GM20000 (cell line): ENCODE data around the gene COL26A1.
A peak's percentile ranks its signal among the peaks of the same experiment; 100 is the strongest.
"Not testable (repeated sequence)": the region's sequence is repeated elsewhere in the genome, so short reads cannot be mapped to it uniquely, and the experiment has no call there.

Experiments used
- DNase-seq: peaks from one replicate; pipeline ENCODE4 v3.0.0; 2012; ENCODE audit warnings: low spot score
- TF ChIP-seq, protein P1 (sequence below): IDR thresholded peaks from 2 replicates; pipeline ENCODE4 v1.5.1; 2012; ENCODE audit warnings: mild to moderate bottlenecking, control low read depth; ENCODE audit errors: extremely low read depth, missing control alignments

The COL26A1 gene

GRCh38 chr7:101333912-101334311 lies 28.8 kb upstream of the COL26A1 start:
- DNase-seq, result no peak
- TF ChIP-seq, protein P1, sequence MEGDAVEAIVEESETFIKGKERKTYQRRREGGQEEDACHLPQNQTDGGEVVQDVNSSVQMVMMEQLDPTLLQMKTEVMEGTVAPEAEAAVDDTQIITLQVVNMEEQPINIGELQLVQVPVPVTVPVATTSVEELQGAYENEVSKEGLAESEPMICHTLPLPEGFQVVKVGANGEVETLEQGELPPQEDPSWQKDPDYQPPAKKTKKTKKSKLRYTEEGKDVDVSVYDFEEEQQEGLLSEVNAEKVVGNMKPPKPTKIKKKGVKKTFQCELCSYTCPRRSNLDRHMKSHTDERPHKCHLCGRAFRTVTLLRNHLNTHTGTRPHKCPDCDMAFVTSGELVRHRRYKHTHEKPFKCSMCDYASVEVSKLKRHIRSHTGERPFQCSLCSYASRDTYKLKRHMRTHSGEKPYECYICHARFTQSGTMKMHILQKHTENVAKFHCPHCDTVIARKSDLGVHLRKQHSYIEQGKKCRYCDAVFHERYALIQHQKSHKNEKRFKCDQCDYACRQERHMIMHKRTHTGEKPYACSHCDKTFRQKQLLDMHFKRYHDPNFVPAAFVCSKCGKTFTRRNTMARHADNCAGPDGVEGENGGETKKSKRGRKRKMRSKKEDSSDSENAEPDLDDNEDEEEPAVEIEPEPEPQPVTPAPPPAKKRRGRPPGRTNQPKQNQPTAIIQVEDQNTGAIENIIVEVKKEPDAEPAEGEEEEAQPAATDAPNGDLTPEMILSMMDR, result no peak

DNA sequence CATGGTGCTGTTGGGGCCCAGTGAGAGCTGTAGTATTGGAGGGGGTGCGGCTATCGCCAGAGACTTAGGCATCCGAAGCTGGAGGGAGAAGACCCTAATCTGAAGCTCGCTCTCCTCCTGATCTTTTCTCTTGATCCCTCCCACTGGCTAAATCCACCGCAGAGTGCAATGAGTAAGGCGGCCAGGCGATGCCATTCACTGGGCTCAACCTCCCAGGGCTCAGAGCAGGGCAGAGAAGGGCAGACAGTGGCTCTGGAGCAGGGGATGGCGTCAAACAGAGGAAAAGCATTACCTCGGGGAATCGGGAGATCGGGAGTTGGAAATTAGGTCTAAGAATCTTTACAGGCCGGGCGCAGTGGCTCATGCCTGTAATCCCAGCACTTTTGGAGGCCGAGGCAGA lies 22.3 kb upstream of the COL26A1 start:
- DNase-seq, result no peak
- TF ChIP-seq, protein P1, result no peak

DNA sequence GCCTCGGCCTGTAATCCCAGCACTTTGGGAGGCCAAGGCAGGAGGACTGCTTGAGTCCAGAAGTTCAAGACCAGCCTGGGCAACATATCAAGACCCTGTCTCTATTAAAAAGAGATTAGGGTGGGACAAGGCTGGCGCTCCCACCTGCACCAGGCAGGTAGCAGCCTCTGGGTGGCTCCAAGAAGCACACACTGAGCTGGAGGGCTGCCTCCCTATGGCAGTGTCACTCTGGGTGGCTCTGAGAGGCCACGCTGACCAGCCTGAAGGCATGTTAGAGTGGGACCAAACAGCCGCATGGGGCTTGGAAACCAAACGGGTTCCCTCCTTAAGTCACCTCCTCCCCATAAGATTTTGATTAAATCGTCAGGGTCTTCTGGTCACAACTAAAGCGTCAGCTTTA lies 19.8 kb upstream of the COL26A1 start:
- TF ChIP-seq, protein P1, result no peak
- DNase-seq, result no peak

DNA sequence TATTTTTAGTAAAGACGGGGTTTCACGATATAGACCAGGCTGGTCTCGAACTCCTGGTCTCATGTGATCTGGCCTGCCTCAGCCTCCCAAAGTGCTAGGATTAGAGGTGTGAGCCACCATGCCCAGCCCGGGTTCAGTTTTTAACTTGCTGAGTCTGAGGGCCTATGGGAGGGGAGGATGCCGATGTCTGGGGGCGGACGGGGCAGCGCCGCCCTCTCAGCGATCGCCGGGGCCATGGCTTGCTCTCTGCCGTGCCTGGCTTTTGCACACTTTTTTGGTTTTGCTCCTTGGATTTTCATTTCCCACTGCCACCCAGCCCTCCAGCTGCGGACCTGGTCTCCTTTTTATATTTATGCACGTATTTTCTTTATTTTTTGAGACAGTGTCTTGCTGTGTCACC lies 15.2 kb upstream of the COL26A1 start:
- TF ChIP-seq, protein P1, result no peak
- DNase-seq, result no peak

- DNase-seq, result not testable (repeated sequence)
These were observed 14.1 kb upstream of the COL26A1 start for GRCh38 chr7:101348456-101349067.

- not testable (repeated sequence) for DNase-seq
These were observed 13.4 kb upstream of the COL26A1 start for GRCh38 chr7:101349300-101349699.

DNA sequence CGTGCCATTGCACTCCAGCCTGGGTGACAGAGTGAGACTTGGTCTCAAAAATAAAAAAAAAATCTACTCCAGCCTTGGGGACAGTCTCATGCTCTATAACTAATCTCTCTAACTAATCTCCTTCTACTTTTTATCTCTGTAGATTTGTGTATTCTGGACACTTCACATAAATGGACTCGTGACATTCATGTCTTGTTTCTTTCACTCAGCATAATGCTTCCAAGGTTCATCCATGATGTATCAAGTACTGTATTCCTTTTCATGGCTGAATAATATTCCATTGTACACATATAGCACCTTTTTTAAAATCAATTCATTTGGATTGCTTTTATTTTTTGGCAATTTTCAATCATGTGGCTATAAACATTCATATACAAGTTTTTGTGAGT lies 9.8 kb upstream of the COL26A1 start:
- TF ChIP-seq, protein P1, result no peak
- no peak for DNase-seq

- DNase-seq, result no peak
- TF ChIP-seq, protein P1, result no peak
These were observed 5.2 kb upstream of the COL26A1 start for GRCh38 chr7:101357433-101357832.

DNA sequence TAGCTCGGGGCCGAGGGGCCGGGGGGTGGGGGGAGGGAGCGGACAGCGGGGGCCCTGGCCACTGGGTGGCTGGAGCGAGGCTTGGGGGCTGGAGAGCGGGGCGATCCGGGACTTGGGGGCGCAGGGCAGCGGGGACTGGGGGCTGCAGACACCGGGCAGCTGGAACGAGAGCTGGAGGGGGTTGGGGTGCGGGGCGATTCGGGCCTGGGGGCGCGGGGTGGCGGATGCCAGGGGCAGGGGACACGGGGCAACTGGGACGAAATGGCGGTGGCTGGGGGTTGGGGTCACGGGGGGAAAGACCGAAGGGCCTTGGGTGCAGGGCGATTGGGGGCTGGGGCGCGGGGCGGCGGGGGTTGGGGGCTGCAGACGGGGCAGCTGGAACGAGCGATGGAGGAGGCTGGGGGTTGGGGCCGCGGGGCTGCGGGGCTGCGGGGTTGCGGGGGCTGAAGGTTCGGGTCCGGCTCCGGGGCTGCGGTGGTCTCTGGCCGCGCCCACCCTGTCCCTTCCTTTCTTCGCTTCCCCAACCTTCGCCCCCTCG lies 590 bp downstream of the COL26A1 start:
- TF ChIP-seq, protein P1, result no peak
- DNase-seq, result peak; percentile 51
